ENCODE results near the gene AMIGO1.

The AMIGO1 gene

DNA sequence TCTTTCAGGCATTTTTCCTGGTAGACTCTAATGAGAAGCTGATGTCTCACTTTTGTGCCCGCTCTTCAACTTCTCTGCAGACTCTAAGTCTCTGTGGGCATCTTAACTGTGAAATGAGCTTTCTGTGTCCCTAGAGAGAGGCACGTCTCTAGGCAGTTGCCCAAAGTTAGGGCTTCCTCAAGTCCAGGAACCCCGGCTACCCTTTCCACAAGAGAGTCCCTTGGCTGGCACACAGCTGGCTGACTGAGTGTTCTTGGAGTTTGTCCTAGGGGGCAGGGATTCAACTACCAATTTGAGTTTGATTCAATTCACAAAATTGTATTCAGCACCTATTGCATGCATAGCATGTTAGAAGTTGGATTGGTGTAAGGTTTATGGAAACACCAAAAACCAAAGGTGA, 31.6 kb upstream of the AMIGO1 start:
- no peaks in the 10 kb centered on the region for H3K27me3 ChIP-seq (ENCODE audit: control insufficient read depth, insufficient read depth, low read length)

GRCh38 chr1:109539676-109540075, 30.1 kb upstream of the AMIGO1 start, which contains the start of gene GPR61:
Gene GPR61, plus strand, starts transcription at chr1:109539872. Its CDS starts 3,151 bp downstream, at chr1:109543023.
- H3K9ac ChIP-seq (ENCODE audit: low read length) = no peak within 1 kb of the TSS
- no peak within 1 kb of the TSS for H3K27ac ChIP-seq (ENCODE audit: low read length)
- H3K4me3 ChIP-seq (ENCODE audit: low read length) = no peak within 1 kb of the TSS
- no peaks in the 10 kb centered on the region for H3K9me3 ChIP-seq (ENCODE audit: control insufficient read depth, low read depth, low read length)
- no peaks in the 10 kb centered on the region for H3K36me3 ChIP-seq (ENCODE audit: control insufficient read depth, low read depth, low read length)
- no peaks in the 10 kb centered on the region for H3K27me3 ChIP-seq (ENCODE audit: control insufficient read depth, insufficient read depth, low read length)
- no peaks in the 10 kb centered on the region for H3K4me1 ChIP-seq (ENCODE audit: control insufficient read depth, low read depth, low read length)

More for the DNA sequence above, 31.6 kb upstream of the AMIGO1 start:
- Histone ChIP-seq H3K4me3 (ENCODE audit: low read length) (no peak overlapping the region), H3K9ac (ENCODE audit: low read length) (no peak overlapping the region), H3K9me3 (ENCODE audit: control insufficient read depth, low read depth, low read length) (no peaks in the 10 kb centered on the region), H3K27ac (ENCODE audit: low read length) (no peak overlapping the region), H3K4me1 (ENCODE audit: control insufficient read depth, low read depth, low read length) (no peaks in the 10 kb centered on the region), H3K36me3 (ENCODE audit: control insufficient read depth, low read depth, low read length) (no peaks in the 10 kb centered on the region)

DNA sequence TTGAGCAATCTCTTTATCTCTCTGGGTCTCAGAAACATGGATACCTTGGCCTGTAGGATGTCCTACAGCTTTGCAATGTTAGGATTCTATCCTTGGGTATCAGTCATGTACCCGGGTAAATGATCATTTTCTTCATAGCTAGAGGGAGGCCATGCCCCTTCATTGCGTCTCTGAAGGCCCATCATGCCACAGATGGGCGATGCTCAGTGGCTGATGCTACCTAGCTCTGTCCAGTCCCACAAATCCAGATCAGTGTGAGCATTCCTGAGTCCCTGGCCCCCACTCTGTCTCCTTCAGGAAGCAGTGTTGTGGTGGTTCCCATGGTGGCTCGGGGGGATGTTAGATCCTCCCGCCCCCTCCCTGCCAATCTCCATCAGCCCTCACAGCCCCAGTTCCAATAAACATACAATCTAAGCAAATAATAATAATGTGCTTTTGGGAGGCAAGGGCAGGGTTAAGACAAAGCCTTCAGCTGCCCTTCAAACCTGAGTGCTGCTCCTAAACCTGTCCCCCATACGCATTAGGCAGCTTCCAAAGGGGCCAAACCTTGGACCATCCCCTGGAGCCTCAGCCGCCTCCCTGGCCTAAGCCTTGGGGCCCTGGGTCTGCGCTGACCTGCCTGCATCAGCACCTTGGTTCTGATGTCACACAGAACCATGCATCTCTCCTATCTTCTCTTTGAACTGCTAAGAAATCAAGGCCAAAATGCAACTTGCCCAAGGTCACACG, 29.5 kb upstream of the AMIGO1 start:
- Histone ChIP-seq H3K9me3 (ENCODE audit: control insufficient read depth, low read depth, low read length) (no peaks in the 10 kb centered on the region), H3K4me1 (ENCODE audit: control insufficient read depth, low read depth, low read length) (no peaks in the 10 kb centered on the region), H3K36me3 (ENCODE audit: control insufficient read depth, low read depth, low read length) (no peaks in the 10 kb centered on the region), H3K27me3 (ENCODE audit: control insufficient read depth, insufficient read depth, low read length) (no peaks in the 10 kb centered on the region), H3K9ac (ENCODE audit: low read length) (no peak overlapping the region), H3K4me3 (ENCODE audit: low read length) (no peak overlapping the region), H3K27ac (ENCODE audit: low read length) (no peak overlapping the region)

DNA sequence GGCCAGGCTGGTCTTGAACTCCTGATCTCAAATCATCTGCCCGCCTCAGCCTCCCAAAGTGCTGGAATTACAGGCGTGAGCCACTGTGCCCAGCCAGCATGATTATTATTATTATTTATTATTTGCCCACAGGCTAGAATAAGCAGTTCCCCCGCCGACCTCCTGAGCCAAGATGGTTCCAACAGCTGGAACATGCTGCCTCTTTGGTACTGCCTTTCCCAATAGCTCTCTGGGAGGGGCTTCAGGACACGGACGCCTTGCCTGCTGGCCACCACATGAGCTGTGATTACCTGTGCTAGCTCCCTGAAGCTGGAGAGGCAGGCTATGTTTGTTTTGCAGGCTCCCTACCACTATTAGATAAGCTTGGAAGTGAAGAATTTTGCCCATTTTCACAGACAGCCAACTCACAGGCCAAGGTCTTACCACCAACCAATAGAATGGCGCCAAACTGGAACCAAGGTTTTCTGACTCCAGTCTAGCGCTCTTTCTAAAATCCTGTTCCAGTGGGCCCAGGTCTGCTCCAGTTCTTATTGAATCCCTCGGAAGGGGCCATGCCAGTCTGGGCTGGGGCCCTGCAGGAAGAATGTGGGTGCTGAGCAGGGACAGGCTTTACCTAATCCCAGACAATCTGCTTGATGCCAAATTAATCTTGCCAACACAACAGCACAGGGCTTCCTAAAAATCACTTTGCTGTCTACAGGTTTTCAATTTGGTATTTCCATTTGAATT, 28.1 kb upstream of the AMIGO1 start:
- Histone ChIP-seq H3K9ac (ENCODE audit: low read length) (no peak overlapping the region), H3K27me3 (ENCODE audit: control insufficient read depth, insufficient read depth, low read length) (no peaks in the 10 kb centered on the region), H3K36me3 (ENCODE audit: control insufficient read depth, low read depth, low read length) (no peaks in the 10 kb centered on the region), H3K4me1 (ENCODE audit: control insufficient read depth, low read depth, low read length) (peaks cover under 1% of the 10 kb centered on the region), H3K9me3 (ENCODE audit: control insufficient read depth, low read depth, low read length) (no peaks in the 10 kb centered on the region), H3K27ac (ENCODE audit: low read length) (no peak overlapping the region), H3K4me3 (ENCODE audit: low read length) (no peak overlapping the region)

DNA sequence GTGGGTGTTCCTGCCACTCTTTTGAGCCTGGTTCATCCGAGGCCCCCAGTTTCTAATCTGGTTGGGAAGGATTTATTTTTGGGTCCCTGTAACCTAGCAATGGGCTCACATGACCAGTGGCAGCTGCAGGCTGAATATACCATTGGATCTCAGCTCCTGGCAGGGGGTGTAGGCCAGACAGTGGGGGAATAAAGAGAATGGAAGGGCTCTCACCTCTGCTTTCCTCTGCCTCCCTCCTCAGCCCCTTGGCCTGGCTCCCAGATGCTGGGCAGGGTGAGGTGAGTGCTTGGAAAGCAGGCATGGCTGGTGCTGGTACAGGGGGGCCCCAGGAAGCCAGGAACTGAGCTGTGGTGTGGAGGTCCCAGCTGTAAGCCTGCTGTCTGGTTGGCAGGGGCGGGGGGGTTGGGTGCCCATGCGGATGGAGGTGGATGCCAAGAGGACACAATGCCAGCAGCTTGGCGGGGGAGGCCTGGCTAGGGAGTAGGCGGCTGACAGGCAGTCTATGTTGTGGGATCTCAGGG, 26.5 kb upstream of the AMIGO1 start:
- H3K9ac ChIP-seq (ENCODE audit: low read length) = no peak overlapping the region
- H3K36me3 ChIP-seq (ENCODE audit: control insufficient read depth, low read depth, low read length) = no peaks in the 10 kb centered on the region
- H3K4me1 ChIP-seq (ENCODE audit: control insufficient read depth, low read depth, low read length) = peaks cover 2% of the 10 kb centered on the region
- H3K4me3 ChIP-seq (ENCODE audit: low read length) = no peak overlapping the region
- H3K9me3 ChIP-seq (ENCODE audit: control insufficient read depth, low read depth, low read length) = no peaks in the 10 kb centered on the region
- no peaks in the 10 kb centered on the region for H3K27me3 ChIP-seq (ENCODE audit: control insufficient read depth, insufficient read depth, low read length)
- no peak overlapping the region for H3K27ac ChIP-seq (ENCODE audit: low read length)

- peaks cover 2% of the 10 kb centered on the region for H3K4me1 ChIP-seq (ENCODE audit: control insufficient read depth, low read depth, low read length)
- no peak overlapping the region for H3K27ac ChIP-seq (ENCODE audit: low read length)
- H3K27me3 ChIP-seq (ENCODE audit: control insufficient read depth, insufficient read depth, low read length) = no peaks in the 10 kb centered on the region
- no peak overlapping the region for H3K9ac ChIP-seq (ENCODE audit: low read length)
- H3K4me3 ChIP-seq (ENCODE audit: low read length) = no peak overlapping the region
- H3K36me3 ChIP-seq (ENCODE audit: control insufficient read depth, low read depth, low read length) = no peaks in the 10 kb centered on the region
- H3K9me3 ChIP-seq (ENCODE audit: control insufficient read depth, low read depth, low read length) = no peaks in the 10 kb centered on the region
Observed at GRCh38 chr1:109535481-109535880, 26.0 kb upstream of the AMIGO1 start.

DNA sequence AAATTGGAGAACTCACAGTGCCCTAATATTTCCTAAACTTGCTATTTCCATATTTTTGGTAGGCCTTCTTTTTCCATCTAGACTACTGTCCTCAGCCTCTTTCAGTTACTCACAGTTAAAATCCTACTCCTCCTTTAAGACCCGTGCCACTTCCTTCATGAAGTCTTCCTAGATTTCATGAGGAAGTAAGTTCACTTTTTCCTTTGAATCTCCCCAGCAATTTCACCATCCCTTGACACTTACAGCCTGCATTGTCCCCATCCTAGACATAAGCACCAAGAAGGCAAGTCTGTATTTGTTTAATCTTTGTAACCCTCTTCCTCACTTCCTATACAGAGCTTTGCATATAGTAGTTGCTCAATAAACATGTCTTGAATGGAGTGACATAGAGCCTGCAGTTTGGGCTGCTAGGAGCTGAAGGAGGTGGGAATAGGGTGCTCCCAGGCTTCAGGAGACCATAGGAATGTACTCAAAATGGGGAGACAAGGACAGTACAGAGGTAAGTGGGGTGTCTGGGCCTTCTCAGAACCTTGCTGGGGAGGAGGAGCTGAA, 24.9 kb upstream of the AMIGO1 start:
- Histone ChIP-seq H3K27ac (ENCODE audit: low read length) (no peak overlapping the region), H3K9me3 (ENCODE audit: control insufficient read depth, low read depth, low read length) (no peaks in the 10 kb centered on the region), H3K4me1 (ENCODE audit: control insufficient read depth, low read depth, low read length) (peaks cover 2% of the 10 kb centered on the region), H3K27me3 (ENCODE audit: control insufficient read depth, insufficient read depth, low read length) (no peaks in the 10 kb centered on the region), H3K36me3 (ENCODE audit: control insufficient read depth, low read depth, low read length) (no peaks in the 10 kb centered on the region), H3K4me3 (ENCODE audit: low read length) (no peak overlapping the region), H3K9ac (ENCODE audit: low read length) (no peak overlapping the region)

- no peaks in the 10 kb centered on the region for H3K36me3 ChIP-seq (ENCODE audit: control insufficient read depth, low read depth, low read length)
- H3K4me1 ChIP-seq (ENCODE audit: control insufficient read depth, low read depth, low read length) = peaks cover 2% of the 10 kb centered on the region
- H3K9me3 ChIP-seq (ENCODE audit: control insufficient read depth, low read depth, low read length) = no peaks in the 10 kb centered on the region
- no peak overlapping the region for H3K9ac ChIP-seq (ENCODE audit: low read length)
- H3K27ac ChIP-seq (ENCODE audit: low read length) = no peak overlapping the region
- no peak overlapping the region for H3K4me3 ChIP-seq (ENCODE audit: low read length)
- H3K27me3 ChIP-seq (ENCODE audit: control insufficient read depth, insufficient read depth, low read length) = no peaks in the 10 kb centered on the region
Observed at GRCh38 chr1:109532365-109533136, 23.0 kb upstream of the AMIGO1 start.

- Histone ChIP-seq H3K27ac (ENCODE audit: low read length) (no peak overlapping the region), H3K27me3 (ENCODE audit: control insufficient read depth, insufficient read depth, low read length) (no peaks in the 10 kb centered on the region), H3K9ac (ENCODE audit: low read length) (no peak overlapping the region), H3K4me1 (ENCODE audit: control insufficient read depth, low read depth, low read length) (peaks cover 2% of the 10 kb centered on the region), H3K4me3 (ENCODE audit: low read length) (no peak overlapping the region), H3K9me3 (ENCODE audit: control insufficient read depth, low read depth, low read length) (no peaks in the 10 kb centered on the region), H3K36me3 (ENCODE audit: control insufficient read depth, low read depth, low read length) (no peaks in the 10 kb centered on the region)
Observed at GRCh38 chr1:109531826-109532364, 22.4 kb upstream of the AMIGO1 start.

- H3K36me3 ChIP-seq (ENCODE audit: control insufficient read depth, low read depth, low read length) = no peaks in the 10 kb centered on the region
- H3K9me3 ChIP-seq (ENCODE audit: control insufficient read depth, low read depth, low read length) = no peaks in the 10 kb centered on the region
- no peak overlapping the region for H3K27ac ChIP-seq (ENCODE audit: low read length)
- H3K9ac ChIP-seq (ENCODE audit: low read length) = no peak overlapping the region
- no peak overlapping the region for H3K4me3 ChIP-seq (ENCODE audit: low read length)
- peaks cover 2% of the 10 kb centered on the region for H3K4me1 ChIP-seq (ENCODE audit: control insufficient read depth, low read depth, low read length)
- H3K27me3 ChIP-seq (ENCODE audit: control insufficient read depth, insufficient read depth, low read length) = no peaks in the 10 kb centered on the region
Observed at GRCh38 chr1:109531380-109531779, 21.9 kb upstream of the AMIGO1 start.
